Activated T-helper 17 cell treated with anti-CD3 and anti-CD28 coated beads, Interleukin-2, amount 50 U/mL, for 72 hours (primary cell): ENCODE data around the gene ANAPC16. TPM values are rescaled to one million over a fixed set of nuclear protein-coding genes. Genes with fewer than 3 reads are reported as not detected.

ENCODE experiments used
- total RNA-seq, 2 donors: library from RNA; stranded (reverse); gene quantifications; one replicate each; pipeline ENCODE4 v1.2.3, GENCODE V29; 2022

The ANAPC16 gene
- total RNA-seq, 2 donors from 2014 or later, result 74.3 to 119 TPM

Other genes starting within 250 kb of the ANAPC16 start
- gene SPOCK2, start 127.5 kb upstream of the ANAPC16 start, total RNA-seq, result 100 to 1,000 TPM; 161 to 191 TPM
- gene ASCC1, start 264 bp downstream of the ANAPC16 start, total RNA-seq, result 10 to 100 TPM; 44.0 to 48.6 TPM
- gene DDIT4, start 57.9 kb downstream of the ANAPC16 start, total RNA-seq, result 1,000 to 10,000 TPM in 1 of 2 donors, 100 to 1,000 TPM in 1; 746 to 1,569 TPM
- 10 to 100 TPM; 32.0 to 35.9 TPM for gene DNAJB12, start 138.9 kb downstream of the ANAPC16 start, total RNA-seq